NCI-H1048 (cell line): ENCODE data around the gene MRPL24.
A peak's percentile ranks its signal among the peaks of the same experiment; 100 is the strongest.
"Not testable (repeated sequence)": the region's sequence is repeated elsewhere in the genome, so short reads cannot be mapped to it uniquely, and the experiment has no call there.

Source experiments
- DNase-seq: peaks from one replicate; lab custom pipeline; 2025; lab: John Stamatoyannopoulos, UW

The MRPL24 gene

GRCh38 chr1:156740741-156741480 lies at the start of gene MRPL24:
TSS of gene MRPL24 (minus strand) at chr1:156741088. CDS start at chr1:156738704, 2,384 bp downstream.
- DNase-seq, result peak; percentile 99

- DNase-seq, result no peak
Observed at GRCh38 chr1:156789621-156790318, 48.9 kb upstream of the MRPL24 start.

DNA sequence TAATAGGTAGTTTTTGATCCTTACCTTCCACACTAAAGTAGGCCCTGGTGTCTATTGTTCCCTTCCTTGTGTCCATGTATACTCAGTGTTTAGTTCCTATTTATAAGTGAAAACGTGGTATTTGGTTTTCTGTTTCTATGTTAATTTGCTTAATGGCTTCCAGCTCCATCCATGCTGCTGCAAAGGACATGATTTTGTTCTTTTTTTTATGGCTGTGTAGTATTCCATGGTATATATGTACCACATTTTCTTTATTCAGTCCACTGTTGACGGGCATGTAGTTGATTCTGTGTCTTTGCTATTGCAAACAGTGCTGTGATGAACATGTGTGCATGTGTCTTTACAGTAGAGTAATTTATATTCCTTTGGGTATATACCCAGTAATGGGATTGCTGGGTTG lies 47.2 kb upstream of the MRPL24 start:
- no peak for DNase-seq

DNA sequence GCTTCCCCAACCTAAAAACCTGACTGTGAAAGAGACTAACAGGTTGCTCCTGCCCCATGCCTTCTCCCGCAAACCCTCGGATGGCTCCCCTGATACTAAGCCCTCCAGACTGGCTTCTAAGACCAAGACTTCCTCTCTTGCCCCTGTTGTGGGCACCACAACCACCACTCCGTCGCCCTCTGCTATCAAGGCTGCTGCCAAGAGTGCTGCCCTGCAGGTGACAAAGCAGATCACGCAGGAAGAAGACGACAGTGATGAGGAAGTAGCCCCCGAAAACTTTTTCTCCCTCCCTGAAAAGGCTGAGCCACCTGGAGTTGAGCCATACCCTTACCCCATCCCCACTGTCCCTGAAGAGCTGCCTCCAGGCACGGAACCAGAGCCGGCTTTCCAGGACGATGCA lies 45.8 kb upstream of the MRPL24 start:
- DNase-seq, result no peak

DNA sequence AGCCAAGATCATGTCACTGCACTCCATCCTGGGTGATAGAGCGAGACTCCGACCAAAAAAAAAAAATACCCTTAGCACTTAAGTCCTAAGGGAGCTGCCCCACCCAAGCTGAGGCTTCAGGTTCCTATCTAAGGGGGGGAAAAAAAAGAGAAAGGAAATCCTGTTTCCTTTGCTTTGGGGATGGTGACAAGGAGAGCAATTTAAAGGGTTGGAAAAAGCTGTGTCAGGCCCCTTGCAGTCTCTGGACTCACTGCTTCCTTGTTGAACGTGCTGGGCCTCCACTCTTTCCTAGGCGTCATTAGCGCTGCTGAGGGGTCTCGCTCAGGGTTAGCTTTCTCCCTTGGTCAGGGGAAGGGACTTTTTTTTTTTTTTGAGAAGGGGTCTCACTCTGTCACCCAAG lies 44.6 kb upstream of the MRPL24 start:
- DNase-seq, result no peak

GRCh38 chr1:156781585-156782186 lies 40.8 kb upstream of the MRPL24 start:
- no peak for DNase-seq

DNA sequence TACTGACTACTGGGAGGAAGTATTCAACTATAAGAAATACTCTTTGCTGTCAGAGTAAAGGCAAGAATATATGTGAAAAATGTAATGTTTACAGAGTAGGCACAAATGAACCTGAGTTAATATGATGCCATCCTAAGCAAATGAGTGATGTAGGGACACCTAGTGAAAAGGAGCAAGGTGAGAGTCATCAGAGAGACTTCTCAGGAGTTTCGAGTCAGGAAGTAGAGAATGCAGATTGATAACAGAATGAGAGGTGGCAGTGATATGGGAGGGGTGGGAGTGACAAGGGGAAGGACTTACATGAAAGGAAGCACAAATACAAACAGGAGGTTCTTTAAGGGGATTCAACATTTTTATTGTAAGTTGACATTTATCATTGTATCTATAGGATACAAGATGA lies 36.7 kb upstream of the MRPL24 start:
- no peak for DNase-seq

- no peak for DNase-seq
Observed at GRCh38 chr1:156776942-156777341, 36.1 kb upstream of the MRPL24 start.

DNA sequence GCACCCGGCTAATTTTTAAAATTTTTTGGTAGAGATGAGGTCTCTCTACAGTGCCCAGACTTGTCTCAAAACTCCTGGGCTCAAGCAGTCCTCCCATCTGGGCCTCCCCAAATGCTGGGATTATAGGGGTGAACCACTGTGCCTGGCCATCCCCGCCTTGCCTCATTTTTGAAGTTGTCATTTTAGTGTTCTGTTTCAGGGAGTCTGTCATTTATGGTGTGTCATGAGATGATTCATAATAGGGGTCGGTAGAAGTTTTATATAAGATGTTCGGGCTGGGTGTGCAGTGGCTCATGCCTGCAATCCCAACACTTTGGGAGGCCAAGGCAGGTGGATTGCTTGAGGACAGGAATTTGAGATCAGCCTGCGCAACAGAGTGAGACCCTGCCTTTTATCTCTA lies 34.9 kb upstream of the MRPL24 start:
- DNase-seq, result no peak

- DNase-seq, result no peak
Observed at GRCh38 chr1:156773607-156774006, 32.7 kb upstream of the MRPL24 start.

DNA sequence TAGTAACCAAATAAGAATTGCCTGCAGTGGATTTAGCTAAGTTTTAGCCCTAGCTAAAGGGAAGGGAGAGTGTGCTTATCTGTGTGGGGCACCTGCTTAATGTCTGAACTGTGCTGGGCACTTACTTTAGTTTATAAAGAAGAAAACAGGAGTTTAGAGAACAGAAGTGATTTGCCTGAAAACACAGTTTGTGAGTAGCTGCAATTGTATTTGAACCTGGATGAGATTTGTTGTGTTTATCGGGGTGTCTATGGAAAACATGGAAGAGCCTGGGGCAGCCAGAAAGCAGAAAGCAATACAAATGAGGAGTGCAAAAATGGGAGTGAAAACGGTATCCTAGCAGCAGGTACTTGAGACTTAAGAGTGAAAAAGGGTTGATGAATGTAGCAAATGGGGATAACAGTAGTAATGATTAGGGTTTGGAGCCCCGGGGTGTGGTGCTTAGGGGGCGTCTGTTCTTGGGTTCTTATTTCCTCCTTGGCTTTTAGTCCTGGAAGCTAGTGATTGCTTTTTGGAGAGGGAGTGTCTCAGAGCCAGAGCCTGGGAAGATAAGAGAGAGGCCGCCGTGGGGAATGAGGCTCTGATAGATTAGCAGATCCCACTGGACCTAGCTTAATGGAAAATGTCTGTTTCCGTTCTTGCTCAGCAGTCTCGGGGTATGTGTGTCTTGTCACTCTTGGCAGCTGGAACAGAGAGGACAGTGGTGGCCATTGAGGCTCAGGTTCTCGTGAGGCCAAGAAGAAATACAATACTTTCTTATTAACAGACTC lies 32.0 kb upstream of the MRPL24 start:
- DNase-seq, result no peak

- no peak for DNase-seq
Observed at GRCh38 chr1:156772222-156772621, 31.3 kb upstream of the MRPL24 start.

DNA sequence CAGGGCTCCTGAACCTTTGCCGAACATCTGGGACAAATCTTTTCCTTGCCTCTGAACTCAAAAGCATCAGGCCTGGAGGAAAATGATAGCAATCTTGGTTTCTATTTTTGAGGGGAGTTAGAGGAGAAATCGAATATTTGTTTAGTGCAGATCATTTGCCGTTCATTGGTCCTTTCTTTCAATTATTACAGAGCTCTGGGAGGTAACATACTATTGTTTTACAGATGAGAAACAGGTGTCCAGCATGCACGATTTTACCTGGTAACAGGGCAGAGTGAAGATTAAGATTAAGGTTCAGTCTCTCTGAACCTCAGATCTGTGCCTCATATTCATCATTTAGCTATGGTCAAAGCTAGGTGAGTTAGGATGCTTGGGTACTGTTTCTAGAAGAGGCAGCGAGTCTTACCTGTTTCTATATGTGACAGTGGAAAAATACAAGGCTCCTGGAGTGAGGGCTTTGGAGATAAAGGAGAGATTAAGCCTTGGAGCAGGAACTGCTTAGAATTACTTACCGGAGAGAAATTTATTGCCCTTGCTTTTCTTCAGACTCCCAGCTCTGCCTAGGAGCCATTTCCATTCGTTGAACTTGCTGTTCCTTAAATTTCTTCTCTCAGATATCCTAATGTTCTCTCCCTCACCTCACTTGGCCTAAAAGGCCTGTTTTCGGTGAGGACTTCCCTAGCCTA lies 27.9 kb upstream of the MRPL24 start:
- DNase-seq, result no peak

- DNase-seq, result no peak
Observed at GRCh38 chr1:156767879-156768604, 27.2 kb upstream of the MRPL24 start.

- DNase-seq, result peak; percentile 99
Observed at GRCh38 chr1:156767101-156767878, 26.4 kb upstream of the MRPL24 start, which contains the start of gene PRCC. TSS of gene PRCC (plus strand) at chr1:156767535. CDS start at chr1:156767772, 237 bp downstream.

- DNase-seq, result no peak
Observed at GRCh38 chr1:156766298-156767100, 25.6 kb upstream of the MRPL24 start.

- no peak for DNase-seq
Observed at GRCh38 chr1:156765666-156766065, 24.8 kb upstream of the MRPL24 start.

DNA sequence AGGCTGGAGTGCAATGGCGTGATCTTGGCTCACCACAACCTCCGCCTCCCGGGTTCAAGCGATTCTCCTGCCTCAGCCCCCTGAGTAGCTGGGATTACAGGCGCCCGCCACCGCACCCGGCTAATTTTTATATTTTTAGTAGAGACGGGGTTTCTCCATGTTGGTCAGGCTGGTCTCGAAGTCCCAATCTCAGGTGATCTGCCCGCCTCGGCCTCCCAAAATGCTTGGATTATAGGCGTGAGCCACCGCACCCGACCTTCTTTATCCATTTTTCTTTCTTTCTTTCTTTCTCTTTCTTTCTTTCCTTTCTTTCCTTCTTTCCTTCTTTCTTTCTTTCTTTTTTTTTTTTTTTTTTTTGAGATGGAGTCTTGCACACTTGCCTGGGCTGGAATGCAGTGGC lies 24.2 kb upstream of the MRPL24 start:
- not testable (repeated sequence) for DNase-seq

DNA sequence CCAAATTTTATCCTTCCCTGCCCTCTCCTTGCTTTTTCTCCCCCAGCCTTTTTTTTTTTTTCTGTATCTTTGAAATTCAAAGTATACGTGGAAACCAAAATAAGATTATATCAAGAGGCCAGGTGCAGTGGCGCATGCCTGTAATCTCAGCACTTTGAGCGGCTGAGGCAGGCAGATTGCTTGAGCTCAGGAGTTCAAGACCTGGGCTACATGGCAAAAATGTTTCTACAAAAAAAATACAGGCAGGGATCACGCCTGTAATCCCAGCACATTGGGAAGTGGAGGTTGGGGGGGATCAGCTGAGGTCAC lies 19.9 kb upstream of the MRPL24 start:
- DNase-seq, result no peak
